Measurements from ENCODE around the gene PGA4. TPM values are rescaled to one million over a fixed set of nuclear protein-coding genes. Genes with fewer than 3 reads are reported as not detected.
"Not testable (repeated sequence)": the region's sequence is repeated elsewhere in the genome, so short reads cannot be mapped to it uniquely, and the experiment has no call there.

Gene PGA4
- total RNA-seq, 1 experiment from 2014 or later, result 1.3 TPM

DNA sequence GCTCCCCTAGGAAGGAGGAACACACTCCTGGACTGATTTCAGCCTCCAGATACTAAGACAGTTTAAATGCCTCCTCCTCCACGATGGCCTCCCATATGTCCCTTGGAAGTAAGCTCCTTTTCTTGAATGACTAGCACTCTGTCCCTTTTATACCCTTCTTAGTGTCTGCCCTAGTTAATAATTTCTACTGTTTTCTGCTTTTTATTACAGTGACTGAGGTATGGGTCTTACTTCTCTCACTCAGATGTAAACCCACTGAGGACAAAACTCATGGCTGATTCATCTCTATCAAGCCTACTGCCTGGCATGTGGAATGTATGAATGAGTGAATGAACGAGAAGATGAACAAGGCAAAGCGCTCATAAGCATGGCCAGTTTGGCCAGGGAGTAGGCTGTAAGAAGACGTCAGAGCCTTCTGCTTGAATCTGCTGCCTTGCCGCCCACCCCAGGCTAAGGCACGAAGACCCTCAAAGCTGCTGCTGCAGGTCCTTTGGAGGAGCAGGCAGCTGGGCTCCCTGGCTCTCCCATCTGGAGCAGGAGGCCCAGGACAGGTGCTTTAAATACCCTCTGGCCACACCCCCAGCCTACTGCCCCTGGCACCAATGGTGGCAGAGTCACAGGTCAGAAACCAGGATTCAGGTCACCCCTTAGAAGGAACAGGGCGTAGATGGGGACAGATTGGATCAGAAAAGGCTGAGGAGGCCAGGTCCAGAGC, 27.0 kb upstream of the PGA4 start:
- Histone ChIP-seq H3K36me3 (replicated peaks; ENCODE audit: control insufficient read depth, insufficient read depth, low read length) (no peaks in the 10 kb centered on the region), H3K27me3 (ENCODE audit: control insufficient read depth, insufficient read depth, low read length) (no peaks in the 10 kb centered on the region), H3K4me3 (ENCODE audit: insufficient read depth, low read depth, low read length) (no peak overlapping the region)
- no peak for DNase-seq

- Histone ChIP-seq H3K4me3 (ENCODE audit: insufficient read depth, low read depth, low read length) (no peak overlapping the region), H3K36me3 (replicated peaks; ENCODE audit: control insufficient read depth, insufficient read depth, low read length) (no peaks in the 10 kb centered on the region), H3K27me3 (ENCODE audit: control insufficient read depth, insufficient read depth, low read length) (no peaks in the 10 kb centered on the region)
- no peak for DNase-seq
Measured at GRCh38 chr11:61195719-61196118, 26.4 kb upstream of the PGA4 start.

GRCh38 chr11:61198361-61198760, 23.8 kb upstream of the PGA4 start:
- H3K27me3 ChIP-seq (ENCODE audit: control insufficient read depth, insufficient read depth, low read length), result no peaks in the 10 kb centered on the region
- no peak for DNase-seq
- no peak overlapping the region for H3K4me3 ChIP-seq (ENCODE audit: insufficient read depth, low read depth, low read length)
- no peaks in the 10 kb centered on the region for H3K36me3 ChIP-seq (replicated peaks; ENCODE audit: control insufficient read depth, insufficient read depth, low read length)

GRCh38 chr11:61198948-61199523, 23.1 kb upstream of the PGA4 start:
- Histone ChIP-seq H3K36me3 (replicated peaks; ENCODE audit: control insufficient read depth, insufficient read depth, low read length) (no peaks in the 10 kb centered on the region), H3K4me3 (ENCODE audit: insufficient read depth, low read depth, low read length) (no peak overlapping the region), H3K27me3 (ENCODE audit: control insufficient read depth, insufficient read depth, low read length) (no peaks in the 10 kb centered on the region)
- no peak for DNase-seq

- Histone ChIP-seq H3K27me3 (ENCODE audit: control insufficient read depth, insufficient read depth, low read length) (no peaks in the 10 kb centered on the region), H3K36me3 (replicated peaks; ENCODE audit: control insufficient read depth, insufficient read depth, low read length) (no peaks in the 10 kb centered on the region), H3K4me3 (ENCODE audit: insufficient read depth, low read depth, low read length) (no peak overlapping the region)
- DNase-seq, result no peak
Measured at GRCh38 chr11:61201476-61201875, 20.7 kb upstream of the PGA4 start.

DNA sequence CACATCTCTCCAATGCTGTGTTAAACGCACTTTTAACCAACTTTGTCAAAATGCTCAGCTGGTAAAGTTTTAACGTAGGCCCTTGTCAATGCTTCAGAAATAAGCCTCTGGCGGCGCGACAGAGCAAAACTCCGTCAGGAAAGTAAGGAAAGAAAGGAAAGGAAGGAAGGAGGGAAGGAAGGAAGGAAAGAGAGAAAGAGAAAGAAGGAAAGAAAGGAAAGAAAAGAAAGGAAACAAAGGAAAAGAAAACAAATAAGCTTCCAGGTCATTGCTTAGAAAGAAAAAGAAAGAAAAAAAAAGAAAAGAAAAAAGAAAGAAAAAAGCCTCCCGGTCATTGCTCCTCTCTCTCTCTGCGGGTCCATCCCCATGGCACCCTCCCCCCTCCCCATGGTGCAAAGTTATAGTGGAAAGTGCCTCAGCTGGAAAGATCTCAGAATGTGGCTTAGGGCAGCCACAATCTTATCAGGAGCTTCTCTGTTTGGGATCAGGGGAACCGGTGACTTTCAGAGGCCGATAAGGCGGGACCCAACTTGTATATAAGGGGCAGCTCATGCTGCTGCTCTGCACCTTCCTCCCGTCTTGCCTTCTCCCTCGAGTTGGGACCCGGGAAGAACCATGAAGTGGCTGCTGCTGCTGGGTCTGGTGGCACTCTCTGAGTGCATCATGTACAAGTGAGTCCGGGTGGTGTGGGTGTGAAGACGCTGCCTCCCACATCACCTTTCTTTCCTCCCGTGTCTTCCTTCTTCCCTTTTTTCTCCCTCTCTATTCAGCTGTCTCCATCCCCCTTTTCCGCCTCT, 19.0 kb upstream of the PGA4 start, which contains the start of gene PGA3:
PGA3 (plus strand) TSS at position 566 of the 797 bp plus-strand sequence; CDS start at position 616, 50 bp downstream.
- DNase-seq, result peak; percentile 41
- H3K27me3 ChIP-seq (ENCODE audit: control insufficient read depth, insufficient read depth, low read length); H3K4me3 ChIP-seq (ENCODE audit: insufficient read depth, low read depth, low read length); H3K36me3 ChIP-seq (replicated peaks; ENCODE audit: control insufficient read depth, insufficient read depth, low read length): not testable (repeated sequence)

GRCh38 chr11:61203873-61204272, 18.3 kb upstream of the PGA4 start:
- H3K27me3 ChIP-seq (ENCODE audit: control insufficient read depth, insufficient read depth, low read length); H3K36me3 ChIP-seq (replicated peaks; ENCODE audit: control insufficient read depth, insufficient read depth, low read length); H3K4me3 ChIP-seq (ENCODE audit: insufficient read depth, low read depth, low read length); DNase-seq: not testable (repeated sequence)

- not testable (repeated sequence) for H3K4me3 ChIP-seq (ENCODE audit: insufficient read depth, low read depth, low read length); H3K36me3 ChIP-seq (replicated peaks; ENCODE audit: control insufficient read depth, insufficient read depth, low read length); DNase-seq; H3K27me3 ChIP-seq (ENCODE audit: control insufficient read depth, insufficient read depth, low read length)
Measured at GRCh38 chr11:61204502-61205059, 17.6 kb upstream of the PGA4 start.

GRCh38 chr11:61207636-61208310, 14.4 kb upstream of the PGA4 start:
- not testable (repeated sequence) for DNase-seq; H3K36me3 ChIP-seq (replicated peaks; ENCODE audit: control insufficient read depth, insufficient read depth, low read length)

DNA sequence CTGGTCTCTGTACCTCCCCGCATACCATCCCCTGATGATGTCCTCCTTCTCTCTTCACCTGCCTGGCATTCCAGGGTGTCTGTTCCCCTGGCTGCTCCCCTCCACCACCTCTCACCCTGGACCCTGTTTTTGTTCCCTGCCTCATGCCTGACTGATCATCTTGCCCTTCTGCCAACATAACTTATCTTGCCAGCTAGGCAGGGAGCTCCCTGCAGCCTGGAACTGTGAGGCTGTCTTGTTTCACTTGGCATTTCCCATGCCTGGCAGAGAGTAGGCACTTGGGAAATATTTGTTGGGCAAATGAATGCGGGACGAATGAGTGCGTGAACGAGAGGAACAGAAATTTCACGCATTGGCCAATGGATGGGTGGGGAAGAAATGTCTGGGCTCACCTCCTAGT, 11.5 kb upstream of the PGA4 start:
- not testable (repeated sequence) for H3K27me3 ChIP-seq (ENCODE audit: control insufficient read depth, insufficient read depth, low read length); H3K4me3 ChIP-seq (ENCODE audit: insufficient read depth, low read depth, low read length); H3K36me3 ChIP-seq (replicated peaks; ENCODE audit: control insufficient read depth, insufficient read depth, low read length); DNase-seq

More at GRCh38 chr11:61207636-61208310, 14.4 kb upstream of the PGA4 start:
- not testable (repeated sequence) for H3K27me3 ChIP-seq (ENCODE audit: control insufficient read depth, insufficient read depth, low read length); H3K4me3 ChIP-seq (ENCODE audit: insufficient read depth, low read depth, low read length)

DNA sequence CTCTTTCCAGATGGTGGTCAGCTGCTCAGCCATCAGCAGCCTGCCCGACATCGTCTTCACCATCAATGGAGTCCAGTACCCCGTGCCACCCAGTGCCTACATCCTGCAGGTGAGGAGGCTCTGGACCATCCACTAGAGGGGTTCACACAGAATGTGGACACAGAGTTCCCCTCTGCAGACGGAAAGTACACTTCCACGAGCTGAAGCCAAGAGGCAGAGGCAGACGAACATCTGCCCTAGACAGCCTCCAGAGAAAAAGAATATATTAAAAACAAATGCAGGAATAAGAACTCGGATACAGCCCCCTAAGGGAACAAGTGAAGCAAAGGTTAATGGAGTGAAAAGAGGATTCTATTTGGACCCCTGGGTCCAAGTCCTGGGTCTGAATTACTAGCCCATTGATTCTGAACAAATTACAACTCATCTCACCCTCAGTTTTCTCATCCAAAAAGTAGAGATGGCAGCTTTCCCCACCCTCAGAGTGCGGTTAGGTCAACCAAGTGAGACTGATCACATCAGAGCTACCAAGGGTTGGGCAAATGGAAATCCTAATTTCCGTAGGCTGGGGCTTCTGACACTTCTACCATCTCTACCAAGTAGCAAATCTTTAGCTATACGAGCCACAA, 10.7 kb upstream of the PGA4 start:
- H3K27me3 ChIP-seq (ENCODE audit: control insufficient read depth, insufficient read depth, low read length); DNase-seq; H3K36me3 ChIP-seq (replicated peaks; ENCODE audit: control insufficient read depth, insufficient read depth, low read length); H3K4me3 ChIP-seq (ENCODE audit: insufficient read depth, low read depth, low read length): not testable (repeated sequence)

DNA sequence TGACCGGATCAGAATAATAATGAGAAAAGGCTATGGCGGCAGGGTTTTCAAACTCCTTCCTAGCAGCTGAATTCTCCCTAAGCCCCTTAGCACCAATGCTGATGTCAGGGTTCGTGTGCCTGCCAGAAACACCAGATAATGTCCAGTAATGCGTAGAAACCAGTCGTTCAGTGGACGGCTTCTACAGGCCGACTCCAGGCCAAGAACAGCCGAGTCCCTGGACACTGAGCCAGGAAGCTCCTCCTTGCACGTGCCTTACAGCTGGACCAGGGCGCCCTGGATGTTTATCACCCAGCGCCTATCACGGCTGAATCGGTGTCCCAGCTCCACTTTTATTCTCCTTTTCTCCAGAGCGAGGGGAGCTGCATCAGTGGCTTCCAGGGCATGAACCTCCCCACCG, 9.9 kb upstream of the PGA4 start:
- not testable (repeated sequence) for H3K27me3 ChIP-seq (ENCODE audit: control insufficient read depth, insufficient read depth, low read length); H3K4me3 ChIP-seq (ENCODE audit: insufficient read depth, low read depth, low read length); DNase-seq; H3K36me3 ChIP-seq (replicated peaks; ENCODE audit: control insufficient read depth, insufficient read depth, low read length)

DNA sequence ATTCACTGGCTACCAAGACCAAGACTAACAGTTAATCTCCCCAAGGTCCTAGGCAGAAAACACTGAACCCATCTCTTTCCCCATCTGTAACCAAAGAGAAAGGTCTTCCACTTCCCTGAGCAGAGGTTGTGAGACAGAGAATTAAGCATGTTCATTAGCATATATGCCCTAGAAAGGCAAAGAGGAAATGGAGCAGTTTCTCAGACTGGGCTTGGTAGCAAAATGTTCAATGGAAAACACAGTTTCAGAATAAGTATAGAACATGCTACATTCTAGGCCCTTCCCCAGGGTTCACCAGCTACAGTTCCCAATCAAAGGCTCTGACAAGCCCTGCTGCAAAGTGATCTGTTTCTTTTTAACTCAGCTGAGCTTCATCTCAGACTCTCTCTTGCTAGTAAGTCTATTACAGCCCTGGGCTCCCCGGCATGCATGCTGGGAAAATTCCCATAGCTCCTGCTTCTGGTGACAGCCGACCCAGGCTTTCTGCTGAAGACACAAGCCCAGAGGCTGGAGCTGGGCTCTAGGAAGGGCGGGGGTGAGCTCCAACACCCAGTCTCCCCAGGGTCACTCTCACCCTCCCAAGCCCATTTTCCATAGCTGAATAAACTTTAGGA, 8.3 kb upstream of the PGA4 start:
- H3K27me3 ChIP-seq (ENCODE audit: control insufficient read depth, insufficient read depth, low read length); H3K36me3 ChIP-seq (replicated peaks; ENCODE audit: control insufficient read depth, insufficient read depth, low read length): not testable (repeated sequence)

GRCh38 chr11:61218306-61218705, 3.8 kb upstream of the PGA4 start:
- H3K27me3 ChIP-seq (ENCODE audit: control insufficient read depth, insufficient read depth, low read length); DNase-seq; H3K4me3 ChIP-seq (ENCODE audit: insufficient read depth, low read depth, low read length); H3K36me3 ChIP-seq (replicated peaks; ENCODE audit: control insufficient read depth, insufficient read depth, low read length): not testable (repeated sequence)

More for the DNA sequence above, 8.3 kb upstream of the PGA4 start:
- H3K4me3 ChIP-seq (ENCODE audit: insufficient read depth, low read depth, low read length); DNase-seq: not testable (repeated sequence)

Data from H7 (cell line).